Gastroesophageal sphincter (tissue), 3 donors: ENCODE measurements around the gene TMBIM1.

Source experiments
- CTCF ChIP-seq, 4 experiments: fragments of 200-600 bp in 2 of 4; fragments of 450-650 bp in 2 of 4; sonication (generic) in 1 of 4; IDR thresholded peaks; one replicate each; pipeline ENCODE4 v1.5.1; 2017 to 2019; ENCODE audit warnings: antibody characterized with exemption in 4 of 4, mild to moderate bottlenecking in 2 of 4, moderate library complexity in 2 of 4
- EP300 ChIP-seq: sonication (generic); formaldehyde crosslinking; IDR thresholded peaks from one replicate; pipeline ENCODE4 v1.6.1; 2017; ENCODE audit warnings: antibody characterized with exemption, mild to moderate bottlenecking
- POLR2A ChIP-seq, 2 donors: fragments of 450-650 bp; IDR thresholded peaks; one replicate each; pipeline ENCODE4 v1.6.1; 2017; ENCODE audit warnings: antibody characterized with exemption in 2 of 2, mild to moderate bottlenecking in 2 of 2, moderate library complexity in 1 of 2
- POLR2AphosphoS5 ChIP-seq: sonication (generic); formaldehyde crosslinking; IDR thresholded peaks from one replicate; pipeline ENCODE4 v1.6.1; 2017; ENCODE audit warnings: antibody characterized with exemption

- no peak for TF ChIP-seq CTCF (IDR thresholded peaks at IDR 0.05)
- TF ChIP-seq POLR2A (IDR thresholded peaks at IDR 0.05) = peak in 1 of 2 donors; percentile 16
- TF ChIP-seq EP300 = no peak
- TF ChIP-seq POLR2AphosphoS5 = peak; percentile 57
Observed at GRCh38 chr2:218282173-218282991, 9.9 kb downstream of the TMBIM1 start.
